Endothelial cell of umbilical vein (primary cell): Measurements from ENCODE around the gene PTGS2.

ENCODE experiments used
- CTCF ChIP-seq, 2 donors: IDR thresholded peaks; 1 replicate in 1 of 2; 2 replicates in 1 of 2; pipeline ENCODE4 v1.5.1; 2011; ENCODE audit warnings: low read length in 2 of 2, mild to moderate bottlenecking in 2 of 2, moderate library complexity in 2 of 2, control low read depth in 1 of 2, inconsistent platforms in 1 of 2, low read depth in 1 of 2; ENCODE audit not compliant: insufficient read depth in 1 of 2; ENCODE audit errors: extremely low read depth in 1 of 2
- EZH2 ChIP-seq: IDR thresholded peaks from 2 replicates; pipeline ENCODE4 v1.6.1; 2012; ENCODE audit warnings: borderline replicate concordance, low read depth, mild to moderate bottlenecking, moderate library complexity, low read length, inconsistent platforms; ENCODE audit not compliant: severe bottlenecking
- FOS ChIP-seq: IDR thresholded peaks from 2 replicates; pipeline ENCODE4 v1.6.1; 2011; ENCODE audit warnings: mild to moderate bottlenecking, low read length, moderate library complexity, borderline replicate concordance; ENCODE audit not compliant: insufficient read depth
- MAX ChIP-seq: IDR thresholded peaks from 2 replicates; pipeline ENCODE4 v1.6.1; 2011; ENCODE audit not compliant: insufficient read depth, insufficient read length
- MYC ChIP-seq: IDR thresholded peaks from one replicate; pipeline ENCODE4 v1.6.1; 2011; ENCODE audit warnings: mild to moderate bottlenecking, low read depth, low read length
- POLR2A ChIP-seq: IDR thresholded peaks from 2 replicates; pipeline ENCODE4 v1.6.1; 2012; ENCODE audit warnings: low read depth, mild to moderate bottlenecking, control low read depth, low read length
- POLR2AphosphoS5 ChIP-seq: IDR thresholded peaks from 2 replicates; pipeline ENCODE4 v1.6.1; 2012; ENCODE audit warnings: low read depth, mild to moderate bottlenecking, control low read depth, low read length, moderate library complexity; ENCODE audit not compliant: insufficient read depth

DNA sequence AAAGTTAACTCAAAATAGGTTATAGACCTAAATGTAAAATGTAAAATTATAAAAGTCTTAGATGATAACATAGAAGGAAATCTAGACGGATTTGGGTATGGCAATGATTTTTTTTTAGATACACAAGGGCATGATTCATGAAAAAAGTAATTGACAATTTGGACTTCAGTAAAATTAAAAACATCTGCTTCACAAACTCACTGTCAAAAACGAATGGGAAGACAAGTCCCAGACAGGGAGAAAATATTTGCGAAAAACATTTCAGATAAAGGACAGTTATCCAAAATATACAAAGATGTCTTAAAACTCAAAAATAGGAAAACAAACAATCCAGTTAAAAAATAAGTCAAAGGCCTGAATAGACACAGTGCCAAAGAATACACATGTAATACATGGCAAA lies 9.7 kb upstream of the PTGS2 start:
- TF ChIP-seq CTCF (IDR thresholded peaks at IDR 0.05; ENCODE audit: extremely low read depth in 1 of 2, insufficient read depth in 1 of 2, low read depth in 1 of 2, low read length in 2 of 2) (no peak), EZH2 (no peak), POLR2A (no peak), POLR2AphosphoS5 (no peak), FOS (no peak), MAX (no peak), MYC (no peak)
